ENCODE results near the gene MOK. TPM values are rescaled to one million over a fixed set of nuclear protein-coding genes. Genes with fewer than 3 reads are reported as not detected.

The MOK gene
- total RNA-seq, 1 donor from 2014 or later, result 17.6 TPM

DNA sequence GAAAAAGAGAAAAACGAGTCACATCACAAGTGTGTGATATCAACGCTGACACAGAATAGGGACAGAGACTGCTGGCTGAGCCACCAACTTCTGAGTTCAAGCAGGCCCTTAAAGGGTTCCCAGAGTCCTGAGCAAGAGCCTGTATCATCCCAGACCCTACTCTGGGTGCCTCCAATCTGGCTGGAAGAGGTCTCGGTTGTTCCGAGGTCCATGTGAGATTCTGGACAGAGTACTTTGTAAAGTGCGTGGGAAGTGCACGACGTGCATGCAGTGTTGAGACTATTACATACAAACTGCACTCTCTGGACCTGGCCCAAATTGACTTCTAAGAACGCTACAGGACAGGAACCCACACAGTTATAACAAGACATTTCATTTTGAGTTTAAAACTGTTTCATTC lies 40.6 kb downstream of the MOK start:
- peak overlapping the region; percentile 55 to 73 for H3K27ac ChIP-seq
- no peaks in the 10 kb centered on the region for H3K36me3 ChIP-seq
- no peak overlapping the region for H3K4me3 ChIP-seq
- no peaks in the 10 kb centered on the region for H3K27me3 ChIP-seq
- TF ChIP-seq, protein P1, sequence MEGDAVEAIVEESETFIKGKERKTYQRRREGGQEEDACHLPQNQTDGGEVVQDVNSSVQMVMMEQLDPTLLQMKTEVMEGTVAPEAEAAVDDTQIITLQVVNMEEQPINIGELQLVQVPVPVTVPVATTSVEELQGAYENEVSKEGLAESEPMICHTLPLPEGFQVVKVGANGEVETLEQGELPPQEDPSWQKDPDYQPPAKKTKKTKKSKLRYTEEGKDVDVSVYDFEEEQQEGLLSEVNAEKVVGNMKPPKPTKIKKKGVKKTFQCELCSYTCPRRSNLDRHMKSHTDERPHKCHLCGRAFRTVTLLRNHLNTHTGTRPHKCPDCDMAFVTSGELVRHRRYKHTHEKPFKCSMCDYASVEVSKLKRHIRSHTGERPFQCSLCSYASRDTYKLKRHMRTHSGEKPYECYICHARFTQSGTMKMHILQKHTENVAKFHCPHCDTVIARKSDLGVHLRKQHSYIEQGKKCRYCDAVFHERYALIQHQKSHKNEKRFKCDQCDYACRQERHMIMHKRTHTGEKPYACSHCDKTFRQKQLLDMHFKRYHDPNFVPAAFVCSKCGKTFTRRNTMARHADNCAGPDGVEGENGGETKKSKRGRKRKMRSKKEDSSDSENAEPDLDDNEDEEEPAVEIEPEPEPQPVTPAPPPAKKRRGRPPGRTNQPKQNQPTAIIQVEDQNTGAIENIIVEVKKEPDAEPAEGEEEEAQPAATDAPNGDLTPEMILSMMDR (IDR thresholded peaks at IDR 0.05), result no peak
- no peaks in the 10 kb centered on the region for H3K9me3 ChIP-seq
- DNase-seq (ENCODE audit: low spot score in 2 of 2), result no peak
- intact Hi-C loops (cut with DNase I), result no loop called here
- peaks cover 5 to 10% of the 10 kb centered on the region in 2 donors for H3K4me1 ChIP-seq

DNA sequence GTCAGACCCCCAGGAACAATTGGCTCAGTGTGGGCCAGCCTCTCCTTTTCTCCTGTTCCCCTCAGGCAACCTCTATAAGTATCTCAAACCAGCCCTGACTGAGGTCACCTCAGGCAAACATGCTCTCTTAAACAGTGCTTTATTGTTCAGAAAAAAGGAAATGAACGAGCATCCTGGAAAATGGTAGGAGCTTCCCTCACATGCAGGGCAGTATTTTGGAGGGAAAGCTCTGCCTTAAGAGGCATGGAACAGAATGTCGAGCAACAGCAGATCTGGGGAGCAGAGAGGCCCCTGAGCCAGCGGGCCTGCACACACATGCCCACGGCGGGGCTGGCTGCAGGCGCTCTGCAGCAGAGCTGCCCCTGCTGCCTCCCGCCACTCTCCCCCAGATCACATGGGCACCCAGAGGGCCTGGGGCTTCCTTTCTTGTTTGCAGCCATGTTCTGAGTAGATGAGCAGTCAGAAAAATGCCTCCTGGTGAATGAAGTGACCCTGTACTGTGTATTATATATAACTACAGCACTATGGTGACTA lies 42.0 kb downstream of the MOK start:
- Histone ChIP-seq H3K27ac (no peak overlapping the region), H3K36me3 (no peaks in the 10 kb centered on the region), H3K4me3 (no peak overlapping the region), H3K27me3 (no peaks in the 10 kb centered on the region), H3K4me1 (peaks cover 5 to 10% of the 10 kb centered on the region in 2 donors), H3K9me3 (no peaks in the 10 kb centered on the region)
- DNase-seq (ENCODE audit: low spot score in 2 of 2), result no peak
- TF ChIP-seq, protein P1 (IDR thresholded peaks at IDR 0.05), result no peak
- intact Hi-C loops (cut with DNase I), result no loop called here

DNA sequence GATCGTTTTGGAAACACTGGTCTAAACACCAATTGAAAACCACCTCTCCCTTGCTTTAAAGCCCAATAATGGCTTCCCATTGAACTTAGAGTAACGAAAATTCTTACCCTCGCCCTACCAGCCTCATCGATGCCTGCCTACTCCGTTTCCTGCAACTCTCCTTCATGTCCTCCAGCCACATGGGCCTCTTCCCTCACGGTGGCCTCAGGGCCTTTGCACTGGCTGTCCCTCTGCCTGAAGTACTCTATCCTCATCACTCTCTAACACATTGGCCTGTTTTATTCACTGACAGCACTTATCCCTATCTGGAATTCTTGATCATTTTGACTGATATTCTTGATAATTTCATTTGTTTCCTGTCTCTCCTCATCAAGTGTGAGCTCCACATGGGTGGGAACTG lies 46.8 kb downstream of the MOK start:
- TF ChIP-seq, protein P1 (IDR thresholded peaks at IDR 0.05), result no peak
- intact Hi-C loops (cut with DNase I), result no loop called here
- Histone ChIP-seq H3K36me3 (no peaks in the 10 kb centered on the region), H3K27ac (no peak overlapping the region), H3K4me3 (no peak overlapping the region), H3K4me1 (no peaks in the 10 kb centered on the region), H3K27me3 (no peaks in the 10 kb centered on the region), H3K9me3 (no peaks in the 10 kb centered on the region)
- DNase-seq (ENCODE audit: low spot score in 2 of 2), result no peak

DNA sequence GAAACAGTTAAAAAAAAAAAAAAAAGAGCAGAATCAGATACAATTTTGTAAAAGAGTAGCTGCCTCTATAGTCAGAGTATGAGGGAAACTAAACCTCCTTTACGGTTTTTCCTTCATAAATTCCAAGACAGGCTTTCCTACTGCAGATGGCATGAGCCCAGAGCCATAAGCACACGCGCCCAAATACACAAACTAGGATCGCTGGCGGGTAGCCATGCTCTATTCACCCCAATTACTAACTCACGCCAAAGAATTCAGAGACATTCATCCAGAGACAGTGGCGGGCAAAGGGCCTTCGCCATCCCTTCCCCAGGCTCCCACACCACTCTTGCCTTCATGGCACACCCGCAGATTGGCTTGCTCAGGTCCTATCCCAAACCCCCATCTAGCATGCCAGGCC lies 48.2 kb downstream of the MOK start:
- Histone ChIP-seq H3K9me3 (no peaks in the 10 kb centered on the region), H3K36me3 (no peaks in the 10 kb centered on the region), H3K4me1 (no peaks in the 10 kb centered on the region), H3K4me3 (no peak overlapping the region), H3K27ac (no peak overlapping the region), H3K27me3 (no peaks in the 10 kb centered on the region)
- no peak for DNase-seq (ENCODE audit: low spot score in 2 of 2)
- TF ChIP-seq, protein P1 (IDR thresholded peaks at IDR 0.05), result no peak
- intact Hi-C loops (cut with DNase I), result no loop called here

DNA sequence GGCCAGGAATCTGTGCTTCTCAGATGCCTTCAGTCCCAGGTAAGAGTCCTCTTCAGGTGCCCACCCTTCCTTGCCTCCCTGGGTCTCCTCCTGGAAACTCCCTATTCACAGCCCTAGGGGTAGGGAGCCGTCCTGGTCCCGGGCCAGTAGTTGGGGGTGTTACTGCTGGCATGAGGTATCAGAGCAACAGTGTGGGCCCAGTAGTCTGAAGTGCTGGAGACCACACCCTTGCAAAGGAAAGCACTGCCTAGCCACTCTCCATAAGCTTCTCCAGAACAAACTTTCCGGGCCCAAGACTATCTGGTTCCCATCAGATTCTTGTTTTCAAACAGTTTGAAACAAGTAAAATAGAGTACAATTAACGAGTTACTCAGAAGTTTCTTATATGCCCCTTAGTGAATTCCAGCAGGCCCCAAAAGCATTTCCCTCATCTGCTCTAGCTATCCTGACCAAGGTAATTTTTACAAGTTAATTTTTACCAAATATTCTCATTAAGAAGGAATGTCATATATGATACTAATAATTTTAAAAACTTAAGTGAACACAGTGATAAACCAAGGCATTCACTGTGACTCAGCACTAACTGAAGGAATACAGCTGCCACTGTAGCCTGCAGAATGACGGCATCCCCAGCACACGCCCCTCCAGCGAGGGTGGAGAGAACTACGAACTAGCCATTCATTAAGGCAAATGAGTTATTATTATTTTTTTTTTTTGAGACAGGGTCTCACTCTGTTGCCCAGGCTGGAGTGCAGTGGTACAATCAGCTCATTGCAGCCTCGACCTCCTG lies 49.4 kb downstream of the MOK start:
- Histone ChIP-seq H3K4me3 (no peak overlapping the region), H3K27me3 (no peaks in the 10 kb centered on the region), H3K36me3 (peaks cover 0 to 1% of the 10 kb centered on the region in 2 donors), H3K27ac (peak overlapping the region; percentile 27 to 38), H3K9me3 (no peaks in the 10 kb centered on the region), H3K4me1 (no peaks in the 10 kb centered on the region)
- no peak for DNase-seq (ENCODE audit: low spot score in 2 of 2)
- TF ChIP-seq, protein P1 (IDR thresholded peaks at IDR 0.05), result no peak
- intact Hi-C loops (cut with DNase I), result no loop called here
